Activated CD4-positive, alpha-beta T cell treated with anti-CD3 and anti-CD28 coated beads, Interleukin-2, Interleukin-4, amounts not matched to agents 100 ng/mL and 50 ng/mL, durations not matched to agents 16 hours and 8 hours (primary cell): ENCODE results near the gene SYNE4.
"Not testable (repeated sequence)": the region's sequence is repeated elsewhere in the genome, so short reads cannot be mapped to it uniquely, and the experiment has no call there.

Experiments
- DNase-seq: peaks from one replicate; pipeline ENCODE4 v3.0.0-alpha.2; 2020; ENCODE audit warnings: low spot score

The SYNE4 gene

GRCh38 chr19:36008336-36008978, at the start of gene SYNE4:
Gene SYNE4 (minus strand): TSS chr19:36008813. CDS start chr19:36008681, 132 bp downstream.
- no peak for DNase-seq

GRCh38 chr19:36054733-36055686, 46.4 kb upstream of the SYNE4 start, which contains the start of gene WDR62:
Gene WDR62 (plus strand): TSS chr19:36054897. CDS start chr19:36054972, 75 bp downstream.
- DNase-seq: peak; percentile 95

GRCh38 chr19:36054119-36054732, 45.6 kb upstream of the SYNE4 start, which contains the start of gene THAP8:
Gene THAP8 (minus strand): TSS chr19:36054285. CDS start chr19:36054217, 68 bp downstream.
- DNase-seq: peak; percentile 100

- no peak for DNase-seq
Measured at GRCh38 chr19:36051637-36052036, 43.0 kb upstream of the SYNE4 start.

- DNase-seq: no peak
Measured at GRCh38 chr19:36051236-36051635, 42.6 kb upstream of the SYNE4 start.

- no peak for DNase-seq
Measured at GRCh38 chr19:36049080-36049698, 40.6 kb upstream of the SYNE4 start.

GRCh38 chr19:36047835-36048234, 39.2 kb upstream of the SYNE4 start:
- DNase-seq: no peak

- no peak for DNase-seq
Measured at GRCh38 chr19:36046443-36047050, 37.9 kb upstream of the SYNE4 start.

- no peak for DNase-seq
Measured at GRCh38 chr19:36043952-36044351, 35.3 kb upstream of the SYNE4 start.

- no peak for DNase-seq
Measured at GRCh38 chr19:36041831-36042230, 33.2 kb upstream of the SYNE4 start.

- DNase-seq: not testable (repeated sequence)
Measured at GRCh38 chr19:36041092-36041491, 32.5 kb upstream of the SYNE4 start.

- no peak for DNase-seq
Measured at GRCh38 chr19:36040495-36040894, 31.9 kb upstream of the SYNE4 start.

- peak; percentile 27 for DNase-seq
Measured at GRCh38 chr19:36032251-36033104, 23.9 kb upstream of the SYNE4 start, which contains the start of gene CLIP3. Gene CLIP3 (minus strand): TSS chr19:36032873. CDS start chr19:36032357, 516 bp downstream.

- DNase-seq: no peak
Measured at GRCh38 chr19:36031308-36031707, 22.7 kb upstream of the SYNE4 start.

- DNase-seq: no peak
Measured at GRCh38 chr19:36030264-36031148, 21.9 kb upstream of the SYNE4 start.

GRCh38 chr19:36028313-36029041, 19.9 kb upstream of the SYNE4 start:
- DNase-seq: no peak

- DNase-seq: no peak
Measured at GRCh38 chr19:36027696-36028095, 19.1 kb upstream of the SYNE4 start.

GRCh38 chr19:36026091-36026876, 17.7 kb upstream of the SYNE4 start:
- DNase-seq: no peak
